GM12878 (cell line): ENCODE results near the gene DENND4C. TPM values are rescaled to one million over a fixed set of nuclear protein-coding genes. Genes with fewer than 3 reads are reported as not detected.

Source experiments
- ATAC-seq: fragments of 200-7000 bp; cut with Tn5 transposase; 3 replicates; pipeline ENCODE4 v1.9.1; 2020; ENCODE audit warnings: mild to moderate bottlenecking, moderate library complexity
- BruUV-seq: library from RNA; stranded (reverse); fragments of 400-500 nt; replicated peaks from 2 replicates; lab custom pipeline; 2021; lab: Mats Ljungman, UMichigan
- CTCF ChIA-PET: fragments of 300-600 bp; sonication (Branson Sonifier 250); formaldehyde crosslinking; extraction: SDS; loops from one replicate; lab custom pipeline; 2021; ENCODE audit warnings: inconsistent platforms; lab: Yijun Ruan, JAX
- POLR2A ChIA-PET: fragments of 350-600 bp; formaldehyde crosslinking; extraction: SDS; loops from one replicate; lab custom pipeline; 2021; ENCODE audit warnings: inconsistent platforms; lab: Charles Lee
- RAD21 ChIA-PET: fragments of 300-600 bp; sonication (Branson Sonifier 250); formaldehyde crosslinking; loops from one replicate; lab custom pipeline; 2023; ENCODE audit warnings: antibody characterized with exemption; ENCODE audit not compliant: unreplicated experiment; lab: Charles Lee
- SMC1A ChIA-PET: fragments of 300-600 bp; sonication (Branson Sonifier 250); formaldehyde crosslinking; loops from one replicate; lab custom pipeline; 2023; ENCODE audit not compliant: unreplicated experiment, uncharacterized antibody; lab: Charles Lee
- DNase-seq: peaks from one replicate; pipeline ENCODE4 v3.0.0-alpha.2; 2011; ENCODE audit warnings: low read depth, low spot score
- FAIRE-seq: peaks from 3 replicates; lab custom pipeline; 2011; peaks lifted over from hg19 to GRCh38; lab: Jason Lieb, UNC
- H2AFZ ChIP-seq: 2 replicates; pipeline ENCODE4 v1.6.0; 2011; ENCODE audit warnings: low read depth, low read length, control low read depth; ENCODE audit not compliant: control insufficient read depth
- H3K27ac ChIP-seq: 2 replicates; pipeline ENCODE4 v1.5.1; 2011; ENCODE audit warnings: control low read depth; ENCODE audit not compliant: control insufficient read depth, insufficient read depth
- H3K27me3 ChIP-seq, 2 experiments: replicated peaks in 1 of 2; 2 replicates each; pipeline versions ENCODE4 v1.6.0 to v1.6.1; 2011; ENCODE audit warnings: low read length in 1 of 2; ENCODE audit not compliant: control insufficient read depth in 2 of 2, insufficient read depth in 2 of 2
- H3K36me3 ChIP-seq, 2 experiments: 2 replicates each; pipeline ENCODE4 v1.5.1; 2011; ENCODE audit warnings: low read length in 1 of 2; ENCODE audit not compliant: control insufficient read depth in 2 of 2, insufficient read depth in 2 of 2
- H3K4me1 ChIP-seq: 2 replicates; pipeline ENCODE4 v1.6.1; 2011; ENCODE audit warnings: mild to moderate bottlenecking, low read length, moderate library complexity, mixed read lengths; ENCODE audit not compliant: control insufficient read depth, insufficient read depth
- H3K4me2 ChIP-seq: 2 replicates; pipeline ENCODE4 v1.6.0; 2011; ENCODE audit warnings: control low read depth; ENCODE audit not compliant: control insufficient read depth, insufficient read depth
- H3K4me3 ChIP-seq: fragments of 200-600 bp; sonication (generic); 2 replicates; pipeline ENCODE4 v1.5.1; 2016
- H3K79me2 ChIP-seq: 2 replicates; pipeline ENCODE4 v1.6.0; 2011; ENCODE audit warnings: low read length; ENCODE audit not compliant: control insufficient read depth, insufficient read depth
- H3K9ac ChIP-seq: 2 replicates; pipeline ENCODE4 v1.8.0; 2011; ENCODE audit warnings: low read length, control low read depth, mixed read lengths; ENCODE audit not compliant: control insufficient read depth, insufficient read depth
- H3K9me3 ChIP-seq: replicated peaks from 3 replicates; pipeline ENCODE4 v1.5.1; 2011; ENCODE audit warnings: mild to moderate bottlenecking, low read length; ENCODE audit not compliant: control insufficient read depth, insufficient read depth
- H4K20me1 ChIP-seq: 2 replicates; pipeline ENCODE4 v1.6.0; 2011; ENCODE audit not compliant: control insufficient read depth, insufficient read depth
- ATF2 ChIP-seq: IDR thresholded peaks from 2 replicates; pipeline ENCODE4 v1.6.1; 2012; ENCODE audit warnings: low read length, inconsistent platforms
- CBFB ChIP-seq: IDR thresholded peaks from 2 replicates; pipeline ENCODE4 v1.6.1; 2016; ENCODE audit warnings: antibody characterized with exemption, low read depth
- CHD2 ChIP-seq: IDR thresholded peaks from 2 replicates; pipeline ENCODE4 v1.6.1; 2011; ENCODE audit warnings: low read depth, low read length, improper control_type of control experiment, borderline replicate concordance
- EP300 ChIP-seq, 2 experiments: fragments of 150-350 bp in 1 of 2; IDR thresholded peaks; 2 replicates each; pipeline ENCODE4 v1.6.1; 2011 to 2012; ENCODE audit warnings: low read depth in 2 of 2, low read length in 2 of 2, borderline replicate concordance in 1 of 2, improper control_type of control experiment in 1 of 2, inconsistent platforms in 1 of 2; ENCODE audit not compliant: control insufficient read depth in 1 of 2
- ESRRA ChIP-seq: IDR thresholded peaks from 2 replicates; pipeline ENCODE4 v1.6.1; 2012; ENCODE audit warnings: mild to moderate bottlenecking, low read length, improper control_type of control experiment
- FOXK2 ChIP-seq: fragments of 450-650 bp; IDR thresholded peaks from 2 replicates; pipeline ENCODE4 v1.6.1; 2017; ENCODE audit warnings: mild to moderate bottlenecking, moderate library complexity
- GATAD2B ChIP-seq: fragments of 450-650 bp; conservative IDR thresholded peaks from 2 replicates; pipeline ENCODE4 v1.6.1; 2017; ENCODE audit warnings: low read depth, mild to moderate bottlenecking, moderate library complexity
- HDGF ChIP-seq: fragments of 450-650 bp; IDR thresholded peaks from 2 replicates; pipeline ENCODE4 v1.6.1; 2016; ENCODE audit warnings: antibody characterized with exemption
- PBX3 ChIP-seq: IDR thresholded peaks from 2 replicates; pipeline ENCODE4 v1.6.1; 2011; ENCODE audit warnings: mild to moderate bottlenecking, low read depth, low read length, moderate library complexity; ENCODE audit not compliant: insufficient replicate concordance
- PKNOX1 ChIP-seq: fragments of 450-650 bp; IDR thresholded peaks from 2 replicates; pipeline ENCODE4 v1.6.1; 2016; ENCODE audit warnings: mild to moderate bottlenecking
- POU2F2 ChIP-seq: IDR thresholded peaks from 3 replicates; pipeline ENCODE4 v1.6.1; 2011; ENCODE audit warnings: low read depth, mild to moderate bottlenecking, low read length, borderline replicate concordance
- RAD21 ChIP-seq: IDR thresholded peaks from 2 replicates; pipeline ENCODE4 v1.6.1; 2011; ENCODE audit warnings: mild to moderate bottlenecking, low read depth, low read length, moderate library complexity; ENCODE audit not compliant: insufficient read depth
- RCOR1 ChIP-seq: conservative IDR thresholded peaks from 2 replicates; pipeline ENCODE4 v1.6.1; 2012; ENCODE audit warnings: low read depth, low read length, improper control_type of control experiment
- TAF1 ChIP-seq: IDR thresholded peaks from 2 replicates; pipeline ENCODE4 v1.6.1; 2011; ENCODE audit warnings: mild to moderate bottlenecking, low read depth, low read length, borderline replicate concordance
- TBL1XR1 ChIP-seq: IDR thresholded peaks from 2 replicates; pipeline ENCODE4 v1.6.1; 2012; ENCODE audit warnings: low read depth, low read length, improper control_type of control experiment
- TCF7 ChIP-seq: IDR thresholded peaks from 2 replicates; pipeline ENCODE4 v1.6.1; 2014; ENCODE audit warnings: antibody characterized with exemption, borderline replicate concordance
- YY1 ChIP-seq: IDR thresholded peaks from 2 replicates; pipeline ENCODE4 v1.6.1; 2011; ENCODE audit warnings: low read depth, mild to moderate bottlenecking, low read length
- whole genome bisulfite sequencing: methylation state at CpG from one replicate; pipeline ENCODE4 v1.1.6; 2016; ENCODE audit warnings: low lambda C conversion rate; ENCODE audit not compliant: insufficient replicate concordance, insufficient coverage; ENCODE audit errors: missing lambda C conversion rate; 5-methylcytosine and 5-hydroxymethylcytosine counted together
- in situ Hi-C: fragments of 300-500 bp; cut with MboI; formaldehyde crosslinking; loops from 9 replicates; pipeline ENCODE4 v1.14.3; 2018; ENCODE audit warnings: mixed read lengths
- intact Hi-C: fragments of 100-400 bp; cut with micrococcal nuclease; formaldehyde crosslinking; loops from one replicate; pipeline ENCODE4 v1.14.2; 2022; ENCODE audit not compliant: unreplicated experiment
- polyA plus RNA-seq, 11 experiments: library from polyadenylated mRNA; depleted of rRNA in 4 of 11; unstranded in 6 of 11; stranded (reverse) in 5 of 11; fragments of >200 nt; fragmentation: Nextera tagmentation in 4 of 11; fragmentation: Illumina TruSeq in 1 of 11; extraction: Ambion mirVana in 4 of 11; extraction: Trizol in 1 of 11; gene quantifications; 1 replicate in 1 of 11; 2 replicates in 10 of 11; pipeline versions ENCODE4 v1.2.1 to v1.2.3, GENCODE V29; 2011 to 2016; ENCODE audit warnings: inconsistent platforms in 2 of 11, missing spikeins in 2 of 11, low read depth in 1 of 11
- total RNA-seq, 4 experiments: library from RNA; depleted of rRNA in 3 of 4; stranded (reverse); fragments of >200 nt in 3 of 4; fragmentation: Illumina TruSeq in 1 of 4; extraction: Trizol in 1 of 4; gene quantifications; 2 replicates each; pipeline versions ENCODE4 v1.2.1 to v1.2.3, GENCODE V29; 2013 to 2021

DENND4C gene
- total and polyA plus RNA-seq, 10 of the 15 experiments (the other 5 are each of a cell fraction or from before 2014, with no cell fraction given): 8.2 to 49.3 (median 24.7) TPM

- no peak for TF ChIP-seq PBX3
- no peak for TF ChIP-seq GATAD2B
- TF ChIP-seq RAD21: no peak
- TF ChIP-seq RCOR1: no peak
- no peak for TF ChIP-seq TCF7
Measured at GRCh38 chr9:19369107-19369506, 138.6 kb downstream of the DENND4C start (continued).

- DNase-seq: no peak
- 92% methylated on average over 5 of the region's 5 CpGs for WGBS
- POLR2A ChIA-PET: interaction anchor here (0.7 kb wide), 1 partner anchor 89 kb away, joined by 7 read pairs; no protein-coding TSS in a partner anchor
- Histone ChIP-seq H3K36me3 (peaks cover 5 to 25% of the 10 kb centered on the region in 2 experiments), H3K9me3 (no peaks in the 10 kb centered on the region), H3K79me2 (peaks cover 5% of the 10 kb centered on the region), H3K4me1 (no peaks in the 10 kb centered on the region), H4K20me1 (no peaks in the 10 kb centered on the region), H2AFZ (no peak overlapping the region), H3K4me3 (no peak overlapping the region), H3K27ac (no peak overlapping the region), H3K4me2 (no peak overlapping the region), H3K27me3 (no peaks in the 10 kb centered on the region), H3K9ac (no peak overlapping the region)
- ATAC-seq: no peak
- no peak for FAIRE-seq
- in situ Hi-C loops (no loop called here), intact Hi-C loops (no loop called here)
- SMC1A ChIA-PET: interaction anchor here (1.1 to 1.5 kb wide), 2 partner anchors 8 to 75 kb away, joined by 3 to 6 read pairs; partner anchors contain the start of gene RPS6
- BruUV-seq: no TSS peak
- RAD21 ChIA-PET: interaction anchor here (1.0 kb wide), 1 partner anchor 82 kb away, joined by 4 read pairs; no protein-coding TSS in a partner anchor
- CTCF ChIA-PET: interaction anchor here (1.5 kb wide), 1 partner anchor 85 kb away, joined by 6 read pairs; no protein-coding TSS in a partner anchor
- TF ChIP-seq CHD2 (no peak), YY1 (no peak), POU2F2 (no peak), GATAD2B (no peak), EP300 (IDR thresholded peaks at IDR 0.05; ENCODE audit: borderline replicate concordance in 1 of 2, control insufficient read depth in 1 of 2, low read depth in 2 of 2, low read length in 2 of 2) (no peak), FOXK2 (no peak), HDGF (no peak), ESRRA (no peak), TBL1XR1 (no peak), ATF2 (no peak), TAF1 (no peak), CBFB (no peak), PKNOX1 (no peak)
Measured at GRCh38 chr9:19371942-19372341, 141.4 kb downstream of the DENND4C start.
